K562 (cell line): ENCODE data around the gene BPIFB6.

Experiments used
- ESRRA ChIP-seq: fragments of 450-650 bp; IDR thresholded peaks from 2 replicates; pipeline ENCODE4 v1.6.1; 2014; ENCODE audit warnings: low read depth, mild to moderate bottlenecking, moderate library complexity, borderline replicate concordance
- FOS ChIP-seq: IDR thresholded peaks from 3 replicates; pipeline ENCODE4 v1.6.1; 2011; ENCODE audit not compliant: insufficient read length; ENCODE audit errors: extremely low read depth
- MTA2 ChIP-seq: fragments of 450-650 bp; IDR thresholded peaks from 2 replicates; pipeline ENCODE4 v1.6.1; 2016; ENCODE audit warnings: low read depth
- POLR2A ChIP-seq: fragments of 450-650 bp; conservative IDR thresholded peaks from 2 replicates; pipeline ENCODE4 v1.6.1; 2016
- POLR2AphosphoS5 ChIP-seq: IDR thresholded peaks from 2 replicates; pipeline ENCODE4 v1.6.1; 2011; ENCODE audit warnings: mild to moderate bottlenecking, low read depth, low read length, moderate library complexity; ENCODE audit not compliant: control insufficient read depth, insufficient read depth
- SP1 ChIP-seq: sonication (generic); formaldehyde crosslinking; IDR thresholded peaks from 2 replicates; pipeline ENCODE4 v1.8.1; 2022; ENCODE audit warnings: mild to moderate bottlenecking, missing genetic modification reagents
- ZSCAN29 ChIP-seq: fragments of 450-650 bp; IDR thresholded peaks from 2 replicates; pipeline ENCODE4 v1.6.1; 2017
- TF ChIP-seq, protein P1 (sequence below): sonication (generic); formaldehyde crosslinking; IDR thresholded peaks from 2 replicates; pipeline ENCODE4 v1.4.0; 2020; ENCODE audit warnings: mild to moderate bottlenecking, missing genetic modification reagents
- TF ChIP-seq, protein P2 (sequence below), 3 experiments: fragments of 200-800 bp in 1 of 3; fragments of 250-450 bp in 1 of 3; fragments of 450-650 bp in 1 of 3; sonication (Bioruptor Pico) in 1 of 3; sonication (Bioruptor generic) in 1 of 3; formaldehyde crosslinking in 1 of 3; IDR thresholded peaks; 2 replicates each; pipeline versions ENCODE4 v1.6.1 to v1.8.0; 2016 to 2022; ENCODE audit warnings: mild to moderate bottlenecking in 2 of 3, missing genetic modification characterization in 2 of 3, missing compliant biosample characterization in 1 of 3, moderate library complexity in 1 of 3
- TF ChIP-seq, protein P3 (sequence below), 3 experiments: IDR thresholded peaks in 2 of 3; conservative IDR thresholded peaks in 1 of 3; 2 replicates each; pipeline ENCODE4 v1.5.1; 2011 to 2012; ENCODE audit warnings: low read length in 3 of 3, mild to moderate bottlenecking in 3 of 3, control low read depth in 2 of 3, improper control_type of control experiment in 1 of 3, inconsistent platforms in 1 of 3, low read depth in 1 of 3, mixed read lengths in 1 of 3, moderate library complexity in 1 of 3; ENCODE audit not compliant: insufficient read depth in 2 of 3

DNA sequence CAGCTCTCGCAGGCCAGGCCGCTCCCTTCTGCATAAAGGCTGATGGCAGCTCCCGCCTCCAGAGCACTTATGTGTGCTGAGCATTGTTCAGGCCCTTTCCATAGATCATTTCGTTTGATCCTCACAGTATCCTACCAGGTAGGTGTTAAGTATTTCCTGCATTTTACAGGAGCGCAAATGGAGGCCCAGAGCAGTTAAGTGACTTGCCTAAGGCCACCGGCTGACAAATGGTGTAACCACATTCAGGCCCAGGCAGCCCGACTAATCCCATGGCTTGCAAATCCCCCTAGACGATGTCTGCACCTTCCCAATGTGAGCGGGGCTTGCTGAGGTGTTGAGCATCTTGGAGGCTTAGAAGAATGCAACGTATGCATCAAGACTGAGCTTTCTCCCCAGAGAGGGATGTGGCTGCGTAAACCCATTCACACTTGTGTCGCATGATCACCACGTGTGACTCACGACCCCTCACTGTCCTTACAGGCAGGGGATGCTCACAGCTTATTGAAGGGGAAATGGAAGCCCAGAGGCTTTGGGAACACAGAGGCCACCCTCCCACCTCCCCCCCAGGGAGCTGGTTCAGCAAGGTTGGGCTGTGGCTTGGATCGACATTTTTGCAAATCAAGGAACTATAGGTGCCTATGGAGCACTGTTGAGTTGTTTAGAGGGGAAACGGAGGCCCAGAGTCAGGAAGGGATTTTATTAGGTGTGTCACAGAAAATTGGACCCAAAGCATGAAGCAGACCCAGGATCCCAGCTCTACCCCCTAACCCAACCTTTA is 16.9 kb upstream of the BPIFB6 start:
- TF ChIP-seq ZSCAN29 = no peak
- TF ChIP-seq, protein P1, sequence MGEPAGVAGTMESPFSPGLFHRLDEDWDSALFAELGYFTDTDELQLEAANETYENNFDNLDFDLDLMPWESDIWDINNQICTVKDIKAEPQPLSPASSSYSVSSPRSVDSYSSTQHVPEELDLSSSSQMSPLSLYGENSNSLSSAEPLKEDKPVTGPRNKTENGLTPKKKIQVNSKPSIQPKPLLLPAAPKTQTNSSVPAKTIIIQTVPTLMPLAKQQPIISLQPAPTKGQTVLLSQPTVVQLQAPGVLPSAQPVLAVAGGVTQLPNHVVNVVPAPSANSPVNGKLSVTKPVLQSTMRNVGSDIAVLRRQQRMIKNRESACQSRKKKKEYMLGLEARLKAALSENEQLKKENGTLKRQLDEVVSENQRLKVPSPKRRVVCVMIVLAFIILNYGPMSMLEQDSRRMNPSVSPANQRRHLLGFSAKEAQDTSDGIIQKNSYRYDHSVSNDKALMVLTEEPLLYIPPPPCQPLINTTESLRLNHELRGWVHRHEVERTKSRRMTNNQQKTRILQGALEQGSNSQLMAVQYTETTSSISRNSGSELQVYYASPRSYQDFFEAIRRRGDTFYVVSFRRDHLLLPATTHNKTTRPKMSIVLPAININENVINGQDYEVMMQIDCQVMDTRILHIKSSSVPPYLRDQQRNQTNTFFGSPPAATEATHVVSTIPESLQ = no peak
- TF ChIP-seq POLR2A = no peak
- TF ChIP-seq, protein P2, sequence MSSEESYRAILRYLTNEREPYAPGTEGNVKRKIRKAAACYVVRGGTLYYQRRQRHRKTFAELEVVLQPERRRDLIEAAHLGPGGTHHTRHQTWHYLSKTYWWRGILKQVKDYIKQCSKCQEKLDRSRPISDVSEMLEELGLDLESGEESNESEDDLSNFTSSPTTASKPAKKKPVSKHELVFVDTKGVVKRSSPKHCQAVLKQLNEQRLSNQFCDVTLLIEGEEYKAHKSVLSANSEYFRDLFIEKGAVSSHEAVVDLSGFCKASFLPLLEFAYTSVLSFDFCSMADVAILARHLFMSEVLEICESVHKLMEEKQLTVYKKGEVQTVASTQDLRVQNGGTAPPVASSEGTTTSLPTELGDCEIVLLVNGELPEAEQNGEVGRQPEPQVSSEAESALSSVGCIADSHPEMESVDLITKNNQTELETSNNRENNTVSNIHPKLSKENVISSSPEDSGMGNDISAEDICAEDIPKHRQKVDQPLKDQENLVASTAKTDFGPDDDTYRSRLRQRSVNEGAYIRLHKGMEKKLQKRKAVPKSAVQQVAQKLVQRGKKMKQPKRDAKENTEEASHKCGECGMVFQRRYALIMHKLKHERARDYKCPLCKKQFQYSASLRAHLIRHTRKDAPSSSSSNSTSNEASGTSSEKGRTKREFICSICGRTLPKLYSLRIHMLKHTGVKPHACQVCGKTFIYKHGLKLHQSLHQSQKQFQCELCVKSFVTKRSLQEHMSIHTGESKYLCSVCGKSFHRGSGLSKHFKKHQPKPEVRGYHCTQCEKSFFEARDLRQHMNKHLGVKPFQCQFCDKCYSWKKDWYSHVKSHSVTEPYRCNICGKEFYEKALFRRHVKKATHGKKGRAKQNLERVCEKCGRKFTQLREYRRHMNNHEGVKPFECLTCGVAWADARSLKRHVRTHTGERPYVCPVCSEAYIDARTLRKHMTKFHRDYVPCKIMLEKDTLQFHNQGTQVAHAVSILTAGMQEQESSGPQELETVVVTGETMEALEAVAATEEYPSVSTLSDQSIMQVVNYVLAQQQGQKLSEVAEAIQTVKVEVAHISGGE (CRISPR knock-in tag; IDR thresholded peaks at IDR 0.05) = no peak
- no peak for TF ChIP-seq ESRRA
- no peak for TF ChIP-seq MTA2
- TF ChIP-seq, protein P3, sequence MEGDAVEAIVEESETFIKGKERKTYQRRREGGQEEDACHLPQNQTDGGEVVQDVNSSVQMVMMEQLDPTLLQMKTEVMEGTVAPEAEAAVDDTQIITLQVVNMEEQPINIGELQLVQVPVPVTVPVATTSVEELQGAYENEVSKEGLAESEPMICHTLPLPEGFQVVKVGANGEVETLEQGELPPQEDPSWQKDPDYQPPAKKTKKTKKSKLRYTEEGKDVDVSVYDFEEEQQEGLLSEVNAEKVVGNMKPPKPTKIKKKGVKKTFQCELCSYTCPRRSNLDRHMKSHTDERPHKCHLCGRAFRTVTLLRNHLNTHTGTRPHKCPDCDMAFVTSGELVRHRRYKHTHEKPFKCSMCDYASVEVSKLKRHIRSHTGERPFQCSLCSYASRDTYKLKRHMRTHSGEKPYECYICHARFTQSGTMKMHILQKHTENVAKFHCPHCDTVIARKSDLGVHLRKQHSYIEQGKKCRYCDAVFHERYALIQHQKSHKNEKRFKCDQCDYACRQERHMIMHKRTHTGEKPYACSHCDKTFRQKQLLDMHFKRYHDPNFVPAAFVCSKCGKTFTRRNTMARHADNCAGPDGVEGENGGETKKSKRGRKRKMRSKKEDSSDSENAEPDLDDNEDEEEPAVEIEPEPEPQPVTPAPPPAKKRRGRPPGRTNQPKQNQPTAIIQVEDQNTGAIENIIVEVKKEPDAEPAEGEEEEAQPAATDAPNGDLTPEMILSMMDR (IDR thresholded peaks at IDR 0.05 in 2 of 3, conservative IDR thresholded peaks at IDR 0.05 in 1 of 3; ENCODE audit: insufficient read depth in 2 of 3, low read depth in 1 of 3, low read length in 3 of 3) = no peak
- TF ChIP-seq POLR2AphosphoS5 = no peak
- no peak for TF ChIP-seq SP1 (CRISPR knock-in tag)
- no peak for TF ChIP-seq FOS
